ENCODE results near the gene LGR6. TPM values are rescaled to one million over a fixed set of nuclear protein-coding genes. Genes with fewer than 3 reads are reported as not detected.
A peak's percentile ranks its signal among the peaks of the same experiment; 100 is the strongest.

LGR6 gene
- total and polyA plus RNA-seq, 8 donors: 0.75 to 1.8 (median 1.5) TPM

GRCh38 chr1:202343652-202344349 lies 150.2 kb downstream of the LGR6 start:
- H3K4me1 ChIP-seq: peaks cover 5 to 30% of the 10 kb centered on the region in 2 donors
- peak in 1 of 4 donors; percentile 30 for DNase-seq
- intact Hi-C loops (cut with DNase I): loop anchor here in 1 of 2 donors (10.0 kb wide), 1 partner anchor 381 kb away; no protein-coding TSS in a partner anchor

GRCh38 chr1:202348005-202348508 lies 154.5 kb downstream of the LGR6 start:
- intact Hi-C loops (cut with DNase I): loop anchor here in 1 of 2 donors (10.0 kb wide), 1 partner anchor 377 kb away; no protein-coding TSS in a partner anchor
- Histone ChIP-seq H3K4me1 (peaks cover 0 to 44% of the 10 kb centered on the region in 2 donors), H3K27ac (peak overlapping the region in 1 of 2 donors; percentile 91), H3K9me3 (no peaks in the 10 kb centered on the region), H3K36me3 (no peaks in the 10 kb centered on the region), H3K4me3 (peak overlapping the region in 1 of 2 donors; percentile 99), H3K27me3 (no peaks in the 10 kb centered on the region)
- no peak for DNase-seq
- TF ChIP-seq CTCF (IDR thresholded peaks at IDR 0.05): no peak
- no peak for ATAC-seq

More at GRCh38 chr1:202343652-202344349, 150.2 kb downstream of the LGR6 start:
- H3K4me3 ChIP-seq: no peak overlapping the region
- H3K9me3 ChIP-seq: no peaks in the 10 kb centered on the region
- H3K27me3 ChIP-seq: no peaks in the 10 kb centered on the region
- H3K27ac ChIP-seq: no peak overlapping the region
- TF ChIP-seq CTCF (IDR thresholded peaks at IDR 0.05): peak; percentile 61 to 76
- no peak for ATAC-seq
- no peaks in the 10 kb centered on the region for H3K36me3 ChIP-seq

- TF ChIP-seq CTCF (IDR thresholded peaks at IDR 0.05): no peak
- Histone ChIP-seq H3K36me3 (no peaks in the 10 kb centered on the region), H3K27me3 (no peaks in the 10 kb centered on the region), H3K9me3 (no peaks in the 10 kb centered on the region), H3K27ac (peak within 1 kb of the TSS; percentile 85 to 91), H3K4me3 (peak within 1 kb of the TSS; percentile 99), H3K4me1 (peaks cover 0 to 41% of the 10 kb centered on the region in 2 donors)
- intact Hi-C loops (cut with DNase I): loop anchor here in 1 of 2 donors (10.0 kb wide), 1 partner anchor 376 kb away; no protein-coding TSS in a partner anchor
- ATAC-seq: peak; percentile 97
- DNase-seq: peak; percentile 98 to 99 (median 99)
Observed at GRCh38 chr1:202348509-202349205, 155.1 kb downstream of the LGR6 start, which contains the start of gene PPP1R12B. Gene PPP1R12B (plus strand): TSS chr1:202348699. CDS start chr1:202348852, 153 bp downstream.

GRCh38 chr1:202349206-202349928 lies 155.8 kb downstream of the LGR6 start:
- intact Hi-C loops (cut with DNase I): loop anchor here in 1 of 2 donors (10.0 kb wide), 1 partner anchor 375 kb away; no protein-coding TSS in a partner anchor
- Histone ChIP-seq H3K9me3 (no peaks in the 10 kb centered on the region), H3K27ac (peak overlapping the region; percentile 85 to 91), H3K4me1 (peaks cover 0 to 37% of the 10 kb centered on the region in 2 donors), H3K36me3 (no peaks in the 10 kb centered on the region), H3K27me3 (no peaks in the 10 kb centered on the region), H3K4me3 (peak overlapping the region; percentile 99)
- TF ChIP-seq CTCF (IDR thresholded peaks at IDR 0.05): no peak
- DNase-seq (peak in 2 of 4 donors; percentile 52 to 71), ATAC-seq (peak; percentile 16)
